NB4 (cell line): ENCODE data around the gene RAB11FIP3.

ENCODE experiments used
- CTCF ChIP-seq: IDR thresholded peaks from one replicate; pipeline ENCODE4 v1.5.1; 2012; ENCODE audit warnings: low read depth, low read length
- MYC ChIP-seq: IDR thresholded peaks from 2 replicates; pipeline ENCODE4 v1.6.1; 2011; ENCODE audit warnings: low read depth, low read length
- POLR2A ChIP-seq: IDR thresholded peaks from 2 replicates; pipeline ENCODE4 v1.6.1; 2011; ENCODE audit warnings: mild to moderate bottlenecking; ENCODE audit not compliant: insufficient read length; ENCODE audit errors: extremely low read depth

- no peak for TF ChIP-seq CTCF
- no peak for TF ChIP-seq POLR2A
- TF ChIP-seq MYC: no peak
Measured at GRCh38 chr16:489606-490005, 64.2 kb downstream of the RAB11FIP3 start.
